ENCODE results near the gene PHLDA2.

DNA sequence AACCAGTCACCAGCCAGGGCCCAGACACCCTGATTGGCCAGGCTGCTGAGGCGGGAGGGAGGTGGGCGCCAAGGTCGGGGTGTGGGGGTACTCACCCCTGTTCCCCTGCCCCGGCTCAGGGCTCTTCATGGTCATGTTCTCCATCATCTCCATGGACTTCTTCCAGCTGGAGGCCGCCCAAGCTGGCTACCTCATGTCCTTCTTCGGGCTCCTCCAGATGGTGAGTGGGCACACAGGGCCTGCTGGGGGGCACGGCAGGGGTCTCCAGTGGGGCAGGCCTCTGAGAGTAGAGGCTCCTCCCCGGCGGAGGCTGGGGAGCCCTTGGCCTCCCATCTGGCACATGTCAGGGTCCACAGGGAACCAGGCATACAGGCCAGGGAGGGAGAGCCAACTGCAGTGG is 10.0 kb downstream of the PHLDA2 start:
- TF ChIP-seq TAF1 (IDR thresholded peaks at IDR 0.05; ENCODE audit: borderline replicate concordance, low read depth, low read length) (no peak), CTCF (IDR thresholded peaks at IDR 0.05) (no peak), NRF1 (IDR thresholded peaks at IDR 0.05; ENCODE audit: low read depth, low read length) (no peak), GABPA (IDR thresholded peaks at IDR 0.05; ENCODE audit: low read depth) (no peak), CHD2 (IDR thresholded peaks at IDR 0.05; ENCODE audit: low read length, partially characterized antibody) (no peak), MEF2A (IDR thresholded peaks at IDR 0.05; ENCODE audit: borderline replicate concordance, low read depth) (no peak), EP300 (IDR thresholded peaks at IDR 0.05; ENCODE audit: borderline replicate concordance in 1 of 2, low read depth in 1 of 2, low read length in 1 of 2) (no peak), RCOR1 (IDR thresholded peaks at IDR 0.05; ENCODE audit: low read length) (no peak), REST (IDR thresholded peaks at IDR 0.05; ENCODE audit: low read depth, low read length) (no peak), RAD21 (IDR thresholded peaks at IDR 0.05; ENCODE audit: low read length) (no peak), MAX (IDR thresholded peaks at IDR 0.05; ENCODE audit: low read depth) (no peak), FOXJ3 (CRISPR knock-in tag; IDR thresholded peaks at IDR 0.05) (no peak), RXRA (IDR thresholded peaks at IDR 0.05; ENCODE audit: borderline replicate concordance, low read depth) (no peak)
- TF ChIP-seq, protein P1, sequence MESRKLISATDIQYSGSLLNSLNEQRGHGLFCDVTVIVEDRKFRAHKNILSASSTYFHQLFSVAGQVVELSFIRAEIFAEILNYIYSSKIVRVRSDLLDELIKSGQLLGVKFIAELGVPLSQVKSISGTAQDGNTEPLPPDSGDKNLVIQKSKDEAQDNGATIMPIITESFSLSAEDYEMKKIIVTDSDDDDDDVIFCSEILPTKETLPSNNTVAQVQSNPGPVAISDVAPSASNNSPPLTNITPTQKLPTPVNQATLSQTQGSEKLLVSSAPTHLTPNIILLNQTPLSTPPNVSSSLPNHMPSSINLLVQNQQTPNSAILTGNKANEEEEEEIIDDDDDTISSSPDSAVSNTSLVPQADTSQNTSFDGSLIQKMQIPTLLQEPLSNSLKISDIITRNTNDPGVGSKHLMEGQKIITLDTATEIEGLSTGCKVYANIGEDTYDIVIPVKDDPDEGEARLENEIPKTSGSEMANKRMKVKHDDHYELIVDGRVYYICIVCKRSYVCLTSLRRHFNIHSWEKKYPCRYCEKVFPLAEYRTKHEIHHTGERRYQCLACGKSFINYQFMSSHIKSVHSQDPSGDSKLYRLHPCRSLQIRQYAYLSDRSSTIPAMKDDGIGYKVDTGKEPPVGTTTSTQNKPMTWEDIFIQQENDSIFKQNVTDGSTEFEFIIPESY (IDR thresholded peaks at IDR 0.05; ENCODE audit: borderline replicate concordance, low read depth): no peak
